H1 (cell line): ENCODE data around the gene MS4A8. TPM values are rescaled to one million over a fixed set of nuclear protein-coding genes. Genes with fewer than 3 reads are reported as not detected.

ENCODE experiments used
- CTCF ChIP-seq, 3 experiments: IDR thresholded peaks; 1 replicate in 2 of 3; 2 replicates in 1 of 3; pipeline versions ENCODE4 v1.5.1 to v1.6.1; 2011; ENCODE audit warnings: low read length in 3 of 3, mild to moderate bottlenecking in 3 of 3, inconsistent platforms in 2 of 3, low read depth in 1 of 3, moderate library complexity in 1 of 3; ENCODE audit not compliant: insufficient read depth in 1 of 3; ENCODE audit errors: control extremely low read depth in 1 of 3
- polyA plus RNA-seq, 7 experiments: library from polyadenylated mRNA; depleted of rRNA in 3 of 7; stranded (reverse) in 5 of 7; unstranded in 2 of 7; fragments of >200 nt in 5 of 7; fragments of 200-250 nt in 2 of 7; gene quantifications; 1 replicate in 5 of 7; 2 replicates in 1 of 7; 4 replicates in 1 of 7; pipeline versions ENCODE4 v1.2.1 to v1.2.3, GENCODE V29; 2011 to 2013; ENCODE audit warnings: missing spikeins in 2 of 7, mixed read lengths in 2 of 7
- total RNA-seq: library from RNA; stranded (reverse); fragmentation: NEBNext Ultra II Directional; extraction: Animal tissue kit (Norgen Biotek cat#: 25700); gene quantifications from 2 replicates; pipeline ENCODE4 v1.2.1, GENCODE V29; 2021

MS4A8 gene
- total and polyA plus RNA-seq, 2 of the 8 experiments (the other 6 are each of a cell fraction or from before 2014, with no cell fraction given): not detected

DNA sequence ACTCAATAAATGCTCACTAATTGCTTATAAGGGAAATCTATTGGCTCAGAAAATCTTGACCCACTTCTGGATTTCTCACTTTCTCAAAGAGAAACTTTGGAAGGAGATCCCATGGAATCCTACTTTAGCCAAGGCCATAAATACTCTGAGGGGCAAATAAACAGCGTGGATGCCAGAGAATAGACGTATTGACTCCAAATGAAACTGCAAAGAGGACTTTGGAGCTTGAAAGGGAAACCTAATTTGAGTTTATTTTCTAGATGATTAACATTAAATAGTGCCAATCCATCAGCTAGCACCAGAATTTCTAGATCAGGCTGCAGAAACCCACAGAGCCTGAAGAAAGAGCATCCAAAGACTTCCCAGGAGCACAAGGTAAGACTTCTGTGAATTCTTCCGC, 25.0 kb downstream of the MS4A8 start, which contains the start of gene MS4A18 (continued):
- no peak for TF ChIP-seq CTCF (IDR thresholded peaks at IDR 0.05; ENCODE audit: control extremely low read depth in 1 of 3, insufficient read depth in 1 of 3, low read depth in 1 of 3, low read length in 3 of 3)
